HUES48 (cell line): ENCODE results near the gene PRKCD.

Experiments
- H3K27ac ChIP-seq: one replicate; pipeline ENCODE4 v1.7.0; 2013; ENCODE audit warnings: low read depth, low read length, inconsistent platforms
- H3K27me3 ChIP-seq: 2 replicates; pipeline ENCODE4 v1.6.1; 2013; ENCODE audit warnings: mild to moderate bottlenecking, low read length; ENCODE audit not compliant: control insufficient read depth, insufficient read depth
- H3K36me3 ChIP-seq: 2 replicates; pipeline ENCODE4 v1.6.1; 2013; ENCODE audit warnings: low read length; ENCODE audit not compliant: control insufficient read depth, insufficient read depth
- H3K4me1 ChIP-seq: 2 replicates; pipeline ENCODE4 v1.6.1; 2013; ENCODE audit warnings: mild to moderate bottlenecking, low read length; ENCODE audit not compliant: control insufficient read depth, insufficient read depth
- H3K4me3 ChIP-seq: 2 replicates; pipeline ENCODE4 v1.5.1; 2013; ENCODE audit warnings: mild to moderate bottlenecking, low read depth, low read length
- H3K9ac ChIP-seq: 2 replicates; pipeline ENCODE4 v1.6.1; 2013; ENCODE audit warnings: mild to moderate bottlenecking, low read depth, low read length, moderate library complexity
- H3K9me3 ChIP-seq: 2 replicates; pipeline ENCODE4 v1.6.1; 2013; ENCODE audit warnings: low read length; ENCODE audit not compliant: control insufficient read depth, insufficient read depth

Gene PRKCD

DNA sequence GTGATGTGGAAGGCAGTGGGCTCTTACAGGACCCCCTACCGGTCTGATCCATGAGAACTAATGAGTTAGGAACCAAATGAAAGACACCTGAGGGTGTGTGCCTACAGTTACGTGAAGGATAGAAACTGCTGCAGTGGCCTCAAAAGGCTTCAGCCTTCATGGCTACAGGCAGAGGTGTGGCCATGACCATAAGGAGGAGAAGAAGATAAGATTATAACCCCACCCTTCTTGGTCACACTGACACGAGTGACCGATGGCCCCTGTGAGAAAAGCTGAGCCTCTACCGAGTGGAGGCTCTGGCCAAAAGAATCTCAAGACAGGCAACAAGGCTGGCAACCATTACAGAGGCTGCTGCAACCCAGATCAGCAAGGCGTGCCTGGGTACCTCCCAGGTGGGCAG lies 37.1 kb upstream of the PRKCD start:
- no peak overlapping the region for H3K4me3 ChIP-seq
- no peaks in the 10 kb centered on the region for H3K27me3 ChIP-seq
- no peak overlapping the region for H3K9ac ChIP-seq
- H3K9me3 ChIP-seq = no peaks in the 10 kb centered on the region
- H3K27ac ChIP-seq = no peak overlapping the region
- no peaks in the 10 kb centered on the region for H3K4me1 ChIP-seq
- peaks cover 67% of the 10 kb centered on the region for H3K36me3 ChIP-seq

- Histone ChIP-seq H3K9ac (no peak overlapping the region), H3K27ac (no peak overlapping the region), H3K4me1 (peaks cover 11% of the 10 kb centered on the region; the same call in 1 of the 2 replicates), H3K9me3 (no peaks in the 10 kb centered on the region), H3K27me3 (no peaks in the 10 kb centered on the region), H3K36me3 (peaks cover 41% of the 10 kb centered on the region), H3K4me3 (no peak overlapping the region)
Observed at GRCh38 chr3:53126601-53127000, 34.4 kb upstream of the PRKCD start.

- Histone ChIP-seq H3K9me3 (no peaks in the 10 kb centered on the region), H3K27ac (no peak overlapping the region), H3K4me1 (peaks cover 11% of the 10 kb centered on the region; the same call in 1 of the 2 replicates), H3K36me3 (peaks cover 13% of the 10 kb centered on the region), H3K4me3 (peak overlapping the region; percentile 85), H3K27me3 (no peaks in the 10 kb centered on the region), H3K9ac (peak overlapping the region; percentile 90)
Observed at GRCh38 chr3:53129344-53129743, 31.7 kb upstream of the PRKCD start.

DNA sequence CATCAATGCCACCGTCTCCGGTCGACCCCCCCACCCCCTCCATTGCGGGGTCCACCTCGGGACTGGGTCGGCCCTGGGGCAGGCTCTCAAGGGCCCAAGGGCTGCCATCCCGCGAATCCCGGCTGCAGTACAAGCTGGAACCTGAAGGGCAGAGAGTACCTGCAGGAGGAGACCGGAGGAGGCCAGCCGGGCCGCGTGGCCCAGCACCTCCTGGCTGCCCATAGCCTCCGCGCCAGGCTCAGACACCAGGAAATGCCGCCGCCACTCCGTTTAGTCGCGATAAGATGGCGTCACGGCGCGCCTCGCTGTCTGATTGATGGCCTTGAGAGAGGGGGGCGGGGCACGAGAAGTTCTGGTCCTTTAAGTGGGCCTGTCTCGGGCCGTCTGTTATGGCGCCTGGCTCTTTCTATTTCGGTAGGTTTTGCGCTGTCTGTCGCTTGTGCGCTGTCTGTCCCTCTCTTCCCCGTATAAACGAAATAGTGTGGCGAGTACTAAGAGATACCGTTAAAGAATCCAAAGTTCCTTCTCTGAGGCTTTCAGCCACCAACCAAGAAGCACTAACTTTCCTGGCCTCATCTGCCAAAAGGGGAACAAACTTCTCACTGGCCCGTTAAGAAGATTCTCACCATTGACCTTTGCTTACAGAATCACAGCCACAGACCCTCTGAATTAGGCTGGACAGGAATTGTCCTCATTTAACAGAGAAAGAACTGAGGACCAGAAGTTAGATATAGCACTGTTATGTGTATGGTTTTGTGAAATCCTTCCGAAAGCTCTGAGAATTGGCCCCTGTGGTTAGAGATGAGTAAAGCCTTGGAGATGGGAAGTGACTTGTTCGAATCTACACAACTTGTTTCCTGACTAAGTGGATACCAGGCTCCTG lies 30.6 kb upstream of the PRKCD start, which contains the start of gene RFT1:
Gene RFT1, minus strand, starts transcription at position 257 of the 883 bp plus-strand sequence. Its CDS starts 35 bp downstream, at position 222.
- Histone ChIP-seq H3K9ac (peak within 1 kb of the TSS; percentile 90), H3K27me3 (no peaks in the 10 kb centered on the region), H3K4me3 (peak within 1 kb of the TSS; percentile 85), H3K27ac (peak within 1 kb of the TSS; percentile 83), H3K9me3 (no peaks in the 10 kb centered on the region), H3K36me3 (peaks cover 4% of the 10 kb centered on the region), H3K4me1 (peaks cover 11% of the 10 kb centered on the region; the same call in 1 of the 2 replicates)

DNA sequence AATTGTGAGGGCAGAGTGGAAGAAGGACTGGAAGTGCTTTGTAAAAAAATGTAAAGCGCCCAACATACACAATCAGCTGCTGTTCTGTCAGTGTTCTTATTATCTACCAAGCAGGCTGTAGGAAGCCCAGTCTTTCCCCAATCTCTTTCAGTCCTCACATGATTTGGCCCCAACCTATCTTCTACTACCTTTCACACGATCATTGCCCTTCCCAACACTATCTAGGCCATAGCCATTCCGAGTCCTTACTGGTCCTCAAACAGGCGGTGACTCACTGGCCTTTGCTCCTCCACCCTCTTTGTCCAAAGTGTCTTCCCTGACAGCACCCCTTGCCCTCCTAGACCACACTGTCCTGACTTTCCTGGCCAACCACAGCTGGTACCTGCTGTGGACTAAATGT lies 29.9 kb upstream of the PRKCD start:
- H3K36me3 ChIP-seq = no peaks in the 10 kb centered on the region
- H3K4me3 ChIP-seq = peak overlapping the region; percentile 85; the same call in 1 of the 2 replicates
- H3K27ac ChIP-seq = peak overlapping the region; percentile 83
- H3K9ac ChIP-seq = 0 out of 2 replicates have a peak overlapping the region, but pooled peaks have one; percentile 70
- H3K4me1 ChIP-seq = peaks cover 11% of the 10 kb centered on the region; the same call in 1 of the 2 replicates
- H3K27me3 ChIP-seq = no peaks in the 10 kb centered on the region
- H3K9me3 ChIP-seq = no peaks in the 10 kb centered on the region

DNA sequence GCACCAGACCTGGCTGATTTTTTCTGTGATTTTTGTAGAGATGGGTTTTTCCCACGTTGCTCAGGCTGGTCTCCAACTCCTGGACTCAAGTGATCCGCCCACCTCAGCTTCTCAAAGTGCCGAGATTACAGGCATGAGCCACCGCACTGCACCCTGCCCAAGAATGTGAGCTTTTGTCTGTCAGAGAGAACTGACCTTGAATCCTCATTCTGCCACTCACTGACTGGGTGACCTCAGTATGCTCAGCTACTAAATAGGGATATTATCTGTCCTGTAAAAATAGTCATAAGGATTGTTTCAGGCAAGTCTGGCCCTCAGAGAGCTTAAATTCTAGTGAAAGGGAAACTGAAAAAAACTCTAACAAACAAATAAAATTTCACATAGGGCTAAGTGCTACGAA lies 28.7 kb upstream of the PRKCD start:
- Histone ChIP-seq H3K4me1 (peaks cover 11% of the 10 kb centered on the region; the same call in 1 of the 2 replicates), H3K27me3 (no peaks in the 10 kb centered on the region), H3K9ac (no peak overlapping the region), H3K27ac (no peak overlapping the region), H3K4me3 (no peak overlapping the region), H3K36me3 (no peaks in the 10 kb centered on the region), H3K9me3 (no peaks in the 10 kb centered on the region)

GRCh38 chr3:53134631-53135232 lies 26.3 kb upstream of the PRKCD start:
- Histone ChIP-seq H3K9ac (no peak overlapping the region), H3K4me1 (peaks cover 6% of the 10 kb centered on the region; the same call in 1 of the 2 replicates), H3K4me3 (no peak overlapping the region), H3K36me3 (no peaks in the 10 kb centered on the region), H3K27me3 (no peaks in the 10 kb centered on the region), H3K9me3 (no peaks in the 10 kb centered on the region), H3K27ac (no peak overlapping the region)

DNA sequence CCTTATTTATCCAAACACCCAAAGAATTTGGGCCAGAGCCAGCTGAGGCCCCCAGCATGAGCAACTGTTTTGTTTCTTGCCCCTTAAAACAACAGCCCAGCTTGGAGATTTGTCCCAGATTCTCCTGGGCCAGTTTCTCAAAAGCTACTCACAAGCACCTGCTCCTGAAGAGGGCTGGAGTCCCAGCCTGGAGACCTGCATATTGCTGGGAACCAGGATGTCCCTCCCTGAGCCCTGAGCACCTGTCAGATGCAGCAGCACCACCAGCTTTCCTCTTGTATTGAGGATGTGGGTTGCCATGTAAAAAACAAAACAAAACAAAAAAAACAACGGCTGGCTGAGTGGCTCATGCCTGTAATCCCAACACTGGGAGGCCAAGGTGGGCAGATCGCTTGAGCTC lies 23.8 kb upstream of the PRKCD start:
- H3K4me1 ChIP-seq = no peaks in the 10 kb centered on the region
- H3K9ac ChIP-seq = no peak overlapping the region
- H3K27ac ChIP-seq = no peak overlapping the region
- no peaks in the 10 kb centered on the region for H3K9me3 ChIP-seq
- no peak overlapping the region for H3K4me3 ChIP-seq
- no peaks in the 10 kb centered on the region for H3K27me3 ChIP-seq
- H3K36me3 ChIP-seq = no peaks in the 10 kb centered on the region

DNA sequence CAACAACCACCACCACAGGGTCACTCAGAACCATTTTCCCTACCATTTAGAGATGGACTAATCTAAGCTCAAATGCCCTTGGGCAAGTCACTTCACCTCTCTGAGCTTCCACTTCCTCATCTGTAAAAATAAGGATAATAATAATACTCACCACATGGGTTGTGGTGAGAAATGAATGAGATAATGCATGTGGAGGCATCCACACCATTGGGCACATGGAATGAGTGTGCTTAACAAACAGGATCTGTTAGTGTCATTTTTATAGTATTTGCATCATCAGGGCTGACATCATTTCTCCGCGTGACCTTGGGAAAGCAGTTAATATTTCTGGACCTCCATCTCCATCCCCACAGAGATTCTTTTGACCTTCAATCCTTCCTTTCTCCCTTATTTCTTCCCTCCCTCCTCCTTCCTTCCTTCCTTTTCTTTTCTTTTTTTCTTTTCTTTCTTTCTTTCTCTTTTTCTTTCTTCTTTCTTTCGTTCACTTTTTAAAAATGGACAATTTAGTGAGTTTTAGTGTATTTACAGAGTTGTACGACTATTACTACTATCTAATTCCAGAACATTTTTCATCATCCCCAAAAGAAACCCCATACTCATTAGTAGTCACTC lies 23.1 kb upstream of the PRKCD start:
- no peaks in the 10 kb centered on the region for H3K36me3 ChIP-seq
- H3K4me1 ChIP-seq = no peaks in the 10 kb centered on the region
- no peak overlapping the region for H3K27ac ChIP-seq
- no peaks in the 10 kb centered on the region for H3K27me3 ChIP-seq
- H3K9me3 ChIP-seq = no peaks in the 10 kb centered on the region
- H3K4me3 ChIP-seq = no peak overlapping the region
- no peak overlapping the region for H3K9ac ChIP-seq

- Histone ChIP-seq H3K27ac (no peak overlapping the region), H3K27me3 (no peaks in the 10 kb centered on the region), H3K4me1 (no peaks in the 10 kb centered on the region), H3K9ac (no peak overlapping the region), H3K9me3 (no peaks in the 10 kb centered on the region), H3K36me3 (no peaks in the 10 kb centered on the region), H3K4me3 (no peak overlapping the region)
Observed at GRCh38 chr3:53139906-53140846, 20.8 kb upstream of the PRKCD start.
